Stimulated activated CD8-positive, alpha-beta memory T cell treated with anti-CD3 and anti-CD28 coated beads, Interleukin-2, amount 100 ng/mL, for 1 hour (primary cell): ENCODE data around the gene LCORL.
"Not testable (repeated sequence)": the region's sequence is repeated elsewhere in the genome, so short reads cannot be mapped to it uniquely, and the experiment has no call there.

Experiments
- DNase-seq, 2 donors: peaks; one replicate each; pipeline ENCODE4 v3.0.0-alpha.2; 2020; ENCODE audit warnings: low read depth in 2 of 2

LCORL gene

GRCh38 chr4:17932041-17932440 is 89.5 kb downstream of the LCORL start:
- DNase-seq: no peak

GRCh38 chr4:17930256-17930655 is 91.3 kb downstream of the LCORL start:
- no peak for DNase-seq

- DNase-seq: no peak
Measured at GRCh38 chr4:17924189-17924588, 97.4 kb downstream of the LCORL start.

- DNase-seq: no peak
Measured at GRCh38 chr4:17921451-17921850, 100.1 kb downstream of the LCORL start.

GRCh38 chr4:17920681-17921080 is 100.9 kb downstream of the LCORL start:
- no peak for DNase-seq

GRCh38 chr4:17915439-17915838 is 106.1 kb downstream of the LCORL start:
- DNase-seq: no peak

GRCh38 chr4:17912011-17912410 is 109.5 kb downstream of the LCORL start:
- no peak for DNase-seq

GRCh38 chr4:17911608-17912007 is 109.9 kb downstream of the LCORL start:
- no peak for DNase-seq

GRCh38 chr4:17898553-17899055 is 123.0 kb downstream of the LCORL start:
- DNase-seq: no peak

GRCh38 chr4:17895481-17895880 is 126.1 kb downstream of the LCORL start:
- no peak for DNase-seq

GRCh38 chr4:17894421-17894820 is 127.1 kb downstream of the LCORL start:
- DNase-seq: no peak

- no peak for DNase-seq
Measured at GRCh38 chr4:17889692-17890091, 131.9 kb downstream of the LCORL start.

- DNase-seq: no peak
Measured at GRCh38 chr4:17884511-17884910, 137.0 kb downstream of the LCORL start.

- DNase-seq: no peak
Measured at GRCh38 chr4:17884063-17884462, 137.5 kb downstream of the LCORL start.

- DNase-seq: no peak
Measured at GRCh38 chr4:17877661-17878060, 143.9 kb downstream of the LCORL start.

GRCh38 chr4:17876943-17877342 is 144.6 kb downstream of the LCORL start:
- DNase-seq: no peak

- DNase-seq: no peak
Measured at GRCh38 chr4:17875402-17876070, 146.0 kb downstream of the LCORL start.

GRCh38 chr4:17869327-17869726 is 152.2 kb downstream of the LCORL start:
- DNase-seq: no peak

GRCh38 chr4:17867276-17867675 is 154.3 kb downstream of the LCORL start:
- no peak for DNase-seq

GRCh38 chr4:17866810-17867209 is 154.7 kb downstream of the LCORL start:
- DNase-seq: no peak

- no peak for DNase-seq
Measured at GRCh38 chr4:17865866-17866363, 155.6 kb downstream of the LCORL start.

GRCh38 chr4:17861906-17862305 is 159.6 kb downstream of the LCORL start:
- not testable (repeated sequence) for DNase-seq

GRCh38 chr4:17859793-17860406 is 161.7 kb downstream of the LCORL start:
- DNase-seq: no peak
